Skeletal muscle cell (primary cell): Measurements from ENCODE around the gene TLN1.

ENCODE experiments used
- DNase-seq: peaks from one replicate; pipeline ENCODE4 v3.0.0-alpha.2; 2010; ENCODE audit warnings: low read depth
- H3K4me3 ChIP-seq: 2 replicates; pipeline ENCODE4 v1.5.1; 2011; ENCODE audit warnings: low read depth, mild to moderate bottlenecking, control low read depth, low read length, moderate library complexity

Gene TLN1

GRCh38 chr9:35653611-35654010 is 78.4 kb downstream of the TLN1 start:
- no peak overlapping the region for H3K4me3 ChIP-seq
- DNase-seq, result no peak

DNA sequence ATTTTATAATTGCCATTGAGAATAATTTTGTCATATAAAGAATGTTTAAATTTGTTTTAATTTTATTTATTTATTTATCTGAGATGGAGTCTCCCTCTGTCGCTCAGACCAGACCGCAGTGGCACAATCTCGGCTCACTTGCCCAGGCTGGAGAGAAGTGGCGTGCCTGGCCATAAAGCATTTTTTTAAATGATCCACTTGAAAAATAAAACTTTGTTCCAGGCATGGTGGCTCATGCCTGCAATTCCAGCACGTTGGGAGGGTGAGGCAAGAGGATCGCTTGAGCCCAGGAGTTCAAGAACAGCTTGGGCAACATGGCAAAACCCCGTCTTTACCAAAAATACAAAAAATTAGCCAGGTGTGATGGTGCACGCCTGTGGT is 79.2 kb downstream of the TLN1 start:
- no peak for DNase-seq
- no peak overlapping the region for H3K4me3 ChIP-seq

- no peak overlapping the region for H3K4me3 ChIP-seq
- DNase-seq, result peak; percentile 64
These were observed 79.8 kb downstream of the TLN1 start for GRCh38 chr9:35651956-35652828.

DNA sequence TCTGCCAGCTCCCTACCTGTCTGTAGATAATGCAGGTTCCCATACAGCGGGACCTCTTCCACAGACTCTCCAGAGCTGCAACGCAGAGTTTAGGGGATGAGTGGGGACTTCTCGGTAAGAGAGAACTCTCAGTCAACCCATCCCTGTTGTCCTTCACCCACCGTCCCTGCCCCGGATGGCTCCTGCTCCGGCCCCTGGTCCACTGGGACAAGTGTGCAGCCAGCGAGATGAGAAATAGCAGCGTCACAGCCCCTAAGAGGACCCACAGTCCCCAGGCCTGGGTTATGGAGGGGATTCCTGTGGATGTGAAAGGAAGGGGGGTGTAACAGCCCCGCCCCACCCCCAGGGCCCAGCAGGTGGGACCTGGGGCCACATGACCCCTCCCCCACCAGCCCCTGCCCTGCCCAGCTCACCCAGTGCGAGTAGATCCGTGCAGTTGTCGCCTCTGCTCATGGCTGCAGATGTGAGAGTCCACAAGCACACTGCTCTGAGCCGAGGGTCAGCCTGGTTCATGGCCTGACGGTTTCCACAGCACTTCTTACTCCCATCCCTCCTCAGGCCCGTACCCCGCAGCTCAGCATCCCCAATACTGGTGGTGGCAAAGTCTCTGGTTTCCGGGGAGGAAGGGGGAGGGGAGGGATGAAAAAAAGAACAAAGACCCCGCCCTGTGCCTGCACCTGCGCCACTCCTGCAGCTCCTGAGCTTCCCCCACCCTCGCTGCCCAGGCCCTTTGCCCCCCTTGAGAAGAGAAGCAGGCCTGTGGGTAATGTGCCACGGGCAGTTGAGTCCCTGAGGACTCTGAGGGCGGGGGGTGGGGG is 81.4 kb downstream of the TLN1 start, which contains the start of gene SIT1:
TSS of gene SIT1 (minus strand) at position 591 of the 818 bp plus-strand sequence. CDS start at position 513, 78 bp downstream.
- DNase-seq, result no peak
- no peak within 1 kb of the TSS for H3K4me3 ChIP-seq

GRCh38 chr9:35649431-35650340 is 82.3 kb downstream of the TLN1 start:
- no peak overlapping the region for H3K4me3 ChIP-seq
- no peak for DNase-seq
